K562 (cell line): ENCODE data around the gene PLSCR3. TPM values are rescaled to one million over a fixed set of nuclear protein-coding genes. Genes with fewer than 3 reads are reported as not detected.

Experiments
- ARHGAP35 ChIP-seq: fragments of 450-650 bp; IDR thresholded peaks from 2 replicates; pipeline ENCODE4 v1.6.1; 2018; ENCODE audit not compliant: partially characterized antibody
- ARID4B ChIP-seq: sonication (generic); formaldehyde crosslinking; IDR thresholded peaks from 2 replicates; pipeline ENCODE4 v1.8.0; 2022; ENCODE audit warnings: mild to moderate bottlenecking, missing genetic modification reagents
- BDP1 ChIP-seq: IDR thresholded peaks from 3 replicates; pipeline ENCODE4 v1.6.1; 2011; ENCODE audit not compliant: insufficient read length, insufficient read depth
- CBX3 ChIP-seq, 2 experiments: IDR thresholded peaks; 1 replicate in 1 of 2; 2 replicates in 1 of 2; pipeline ENCODE4 v1.6.1; 2012; ENCODE audit warnings: inconsistent platforms in 2 of 2, low read length in 2 of 2, borderline replicate concordance in 1 of 2, control low read depth in 1 of 2
- CBX8 ChIP-seq: fragments of 200-600 bp; sonication (generic); IDR thresholded peaks from 2 replicates; pipeline ENCODE4 v1.6.1; 2012; ENCODE audit warnings: borderline replicate concordance, mixed run types, low read depth, mild to moderate bottlenecking, moderate library complexity, mixed read lengths, low read length, control low read depth, inconsistent platforms; ENCODE audit not compliant: poor library complexity, severe bottlenecking; ENCODE audit errors: extremely low read depth
- CEBPG ChIP-seq, 3 experiments: fragments of 200-800 bp in 1 of 3; sonication (Bioruptor generic) in 1 of 3; sonication (generic) in 1 of 3; formaldehyde crosslinking in 1 of 3; IDR thresholded peaks in 2 of 3; conservative IDR thresholded peaks in 1 of 3; 2 replicates each; pipeline versions ENCODE4 v1.6.1 to v1.8.0; 2016 to 2022; ENCODE audit warnings: missing compliant biosample characterization in 2 of 3, missing genetic modification characterization in 2 of 3, mild to moderate bottlenecking in 1 of 3, missing genetic modification reagents in 1 of 3
- DLX4 ChIP-seq: fragments of 250-450 bp; sonication (Bioruptor Pico); IDR thresholded peaks from 2 replicates; pipeline ENCODE4 v1.6.1; 2021; ENCODE audit warnings: mild to moderate bottlenecking
- EGR1 ChIP-seq: fragments of 450-650 bp; conservative IDR thresholded peaks from 2 replicates; pipeline ENCODE4 v1.6.1; 2017; ENCODE audit warnings: mild to moderate bottlenecking
- FUS ChIP-seq: fragments of 200-400 bp; formaldehyde crosslinking; optimal IDR thresholded peaks from 2 replicates; pipeline ENCODE3; 2017; ENCODE audit warnings: low read depth, low read length
- IRF2 ChIP-seq: sonication (generic); formaldehyde crosslinking; IDR thresholded peaks from 2 replicates; pipeline ENCODE4 v1.8.1; 2022; ENCODE audit warnings: mild to moderate bottlenecking, missing genetic modification reagents
- LARP7 ChIP-seq: fragments of 450-650 bp; IDR thresholded peaks from 2 replicates; pipeline ENCODE4 v1.6.1; 2016
- MCM2 ChIP-seq: fragments of 450-650 bp; IDR thresholded peaks from 2 replicates; pipeline ENCODE4 v1.6.1; 2017; ENCODE audit warnings: low read depth, mild to moderate bottlenecking
- MED1 ChIP-seq: sonication (generic); formaldehyde crosslinking; IDR thresholded peaks from 2 replicates; pipeline ENCODE4 v1.8.1; 2023; ENCODE audit warnings: missing genetic modification reagents, borderline replicate concordance
- NFIC ChIP-seq: fragments of 450-650 bp; IDR thresholded peaks from 2 replicates; pipeline ENCODE4 v1.6.1; 2017; ENCODE audit warnings: mild to moderate bottlenecking, inconsistent platforms
- PHF20 ChIP-seq: fragments of 450-650 bp; IDR thresholded peaks from 2 replicates; pipeline ENCODE4 v1.6.1; 2018; ENCODE audit not compliant: partially characterized antibody
- PKNOX1 ChIP-seq: fragments of 450-650 bp; IDR thresholded peaks from 2 replicates; pipeline ENCODE4 v1.6.1; 2016
- RBFOX2 ChIP-seq: fragments of 200-400 bp; formaldehyde crosslinking; IDR thresholded peaks from 2 replicates; pipeline ENCODE4 v1.6.1; 2017; ENCODE audit warnings: low read depth, mild to moderate bottlenecking, low read length, moderate library complexity
- RCOR1 ChIP-seq, 2 experiments: IDR thresholded peaks; 2 replicates each; pipeline ENCODE4 v1.6.1; 2012; ENCODE audit warnings: low read depth in 2 of 2, low read length in 2 of 2, borderline replicate concordance in 1 of 2, improper control_type of control experiment in 1 of 2
- SAP30 ChIP-seq: fragments of 200-600 bp; sonication (generic); IDR thresholded peaks from 2 replicates; pipeline ENCODE4 v1.6.1; 2012; ENCODE audit warnings: borderline replicate concordance, low read depth, mild to moderate bottlenecking, moderate library complexity, low read length, control low read depth, inconsistent platforms; ENCODE audit not compliant: insufficient read depth, poor library complexity, severe bottlenecking
- SNIP1 ChIP-seq: fragments of 450-650 bp; IDR thresholded peaks from 2 replicates; pipeline ENCODE4 v1.7.1; 2017; ENCODE audit warnings: low read depth, mild to moderate bottlenecking
- ZNF146 ChIP-seq: IDR thresholded peaks from one replicate; pipeline ENCODE4 v1.6.1; 2018; ENCODE audit warnings: missing compliant biosample characterization; ENCODE audit not compliant: unreplicated experiment
- ZNF764 ChIP-seq: fragments of 250-450 bp; sonication (Bioruptor Pico); IDR thresholded peaks from 2 replicates; pipeline ENCODE4 v1.4.0; 2020; ENCODE audit warnings: low read depth, mild to moderate bottlenecking, moderate library complexity
- polyA plus RNA-seq, 8 experiments: library from polyadenylated mRNA; depleted of rRNA in 4 of 8; stranded (reverse) in 5 of 8; unstranded in 3 of 8; fragments of >200 nt; fragmentation: Nextera tagmentation in 2 of 8; fragmentation: Illumina TruSeq in 1 of 8; extraction: Ambion mirVana in 2 of 8; extraction: Trizol in 1 of 8; gene quantifications; 2 replicates each; pipeline versions ENCODE4 v1.2.1 to v1.2.3, GENCODE V29; 2011 to 2014; ENCODE audit warnings: inconsistent platforms in 1 of 8, missing spikeins in 1 of 8
- total RNA-seq, 7 experiments: library from RNA; depleted of rRNA in 6 of 7; stranded (reverse); fragments of >200 nt in 6 of 7; fragmentation: Illumina TruSeq in 2 of 7; extraction: Trizol in 2 of 7; gene quantifications; 2 replicates each; pipeline versions ENCODE4 v1.2.1 to v1.2.3, GENCODE V29; 2011 to 2021; ENCODE audit warnings: low replicate concordance in 1 of 7

Gene PLSCR3
- total and polyA plus RNA-seq, 9 of the 15 experiments (the other 6 are each of a cell fraction or from before 2014, with no cell fraction given): 3.2 to 16.8 (median 4.5) TPM

GRCh38 chr17:7380855-7381683 is 13.3 kb downstream of the PLSCR3 start, which contains the start of gene TNK1 (continued):
- TF ChIP-seq DLX4 (CRISPR knock-in tag): no peak
- TF ChIP-seq MCM2: no peak
- peak; percentile 26; the same call in 1 of the 2 replicates for TF ChIP-seq ARID4B (CRISPR knock-in tag)
- no peak for TF ChIP-seq ARHGAP35
- TF ChIP-seq IRF2 (CRISPR knock-in tag): no peak
- peak in 1 of 2 experiments; percentile 51; a peak in 1 of 4 replicates for TF ChIP-seq RCOR1 (IDR thresholded peaks at IDR 0.05; ENCODE audit: borderline replicate concordance in 1 of 2, low read depth in 2 of 2, low read length in 2 of 2)
- TF ChIP-seq BDP1: no peak
- TF ChIP-seq CBX8: no peak
- TF ChIP-seq PHF20: peak; percentile 46
- no peak for TF ChIP-seq ZNF146 (CRISPR knock-in tag)
- TF ChIP-seq NFIC: peak; percentile 62; the same call in 1 of the 2 replicates
- no peak for TF ChIP-seq LARP7
- TF ChIP-seq CBX3 (IDR thresholded peaks at IDR 0.05; ENCODE audit: borderline replicate concordance in 1 of 2, low read length in 2 of 2): no peak
- TF ChIP-seq ZNF764 (CRISPR knock-in tag): no peak
- no peak for TF ChIP-seq SNIP1
- no peak for TF ChIP-seq MED1 (CRISPR knock-in tag)
- TF ChIP-seq RBFOX2: peak; percentile 74
- TF ChIP-seq FUS: no peak
- no peak for TF ChIP-seq EGR1
- no peak for TF ChIP-seq CEBPG (CRISPR knock-in tag; IDR thresholded peaks at IDR 0.05)
- no peak for TF ChIP-seq CEBPG (tag; conservative IDR thresholded peaks at IDR 0.05 in 1 of 2, IDR thresholded peaks at IDR 0.05 in 1 of 2)
- TF ChIP-seq PKNOX1: no peak
- TF ChIP-seq SAP30: no peak
